ENCODE data around the gene CDKN2AIPNL.

DNA sequence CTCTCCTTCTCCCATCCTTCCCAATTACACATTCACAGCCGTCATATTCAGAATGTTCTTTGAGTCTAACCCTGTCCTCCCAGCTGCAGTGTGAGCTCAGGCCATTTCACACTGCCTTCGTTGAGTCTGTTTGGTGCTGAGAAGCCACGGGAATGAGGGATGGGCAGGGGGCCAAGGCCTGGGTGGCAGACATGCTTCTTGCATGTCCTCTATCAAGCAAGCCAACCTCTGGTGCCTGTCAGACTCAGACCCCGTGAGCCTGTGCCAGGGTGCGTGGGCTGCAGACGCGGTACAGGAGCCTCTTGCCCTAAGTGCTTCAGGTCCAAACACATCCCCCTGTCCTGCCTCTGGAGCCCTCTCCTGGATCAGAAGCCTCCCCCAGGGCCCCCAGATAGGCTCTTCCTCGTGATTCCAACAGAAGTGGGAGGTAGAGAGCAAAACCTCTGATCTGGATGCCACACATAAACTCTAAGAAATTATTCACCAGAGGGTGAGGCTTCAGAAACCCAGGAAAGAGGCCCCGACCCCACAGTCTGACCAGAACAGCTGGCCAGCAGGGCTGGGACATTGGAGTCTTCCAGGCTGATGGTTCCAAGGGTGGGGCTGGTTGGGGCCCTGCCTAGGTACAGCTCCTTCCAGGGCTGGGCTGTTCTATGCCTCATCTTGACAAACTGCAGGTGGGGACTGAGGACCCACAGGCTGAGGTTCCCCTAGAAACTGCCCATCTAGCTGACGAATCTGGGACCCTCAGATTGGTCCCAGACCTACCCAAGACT lies 46.7 kb upstream of the CDKN2AIPNL start:
- TF ChIP-seq CTCF (conservative IDR thresholded peaks at IDR 0.05) (no peak), EZH2 (IDR thresholded peaks at IDR 0.05; ENCODE audit: low read depth) (no peak)
